CD4-positive, alpha-beta T cell treated with Interleukin-10 for 1 hour (primary cell): ENCODE data around the gene CD34.
"Not testable (repeated sequence)": the region's sequence is repeated elsewhere in the genome, so short reads cannot be mapped to it uniquely, and the experiment has no call there.

ENCODE experiments used
- DNase-seq: peaks from one replicate; pipeline ENCODE4 v3.0.0-alpha.2; 2020

Gene CD34, protein sequence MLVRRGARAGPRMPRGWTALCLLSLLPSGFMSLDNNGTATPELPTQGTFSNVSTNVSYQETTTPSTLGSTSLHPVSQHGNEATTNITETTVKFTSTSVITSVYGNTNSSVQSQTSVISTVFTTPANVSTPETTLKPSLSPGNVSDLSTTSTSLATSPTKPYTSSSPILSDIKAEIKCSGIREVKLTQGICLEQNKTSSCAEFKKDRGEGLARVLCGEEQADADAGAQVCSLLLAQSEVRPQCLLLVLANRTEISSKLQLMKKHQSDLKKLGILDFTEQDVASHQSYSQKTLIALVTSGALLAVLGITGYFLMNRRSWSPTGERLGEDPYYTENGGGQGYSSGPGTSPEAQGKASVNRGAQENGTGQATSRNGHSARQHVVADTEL

DNA sequence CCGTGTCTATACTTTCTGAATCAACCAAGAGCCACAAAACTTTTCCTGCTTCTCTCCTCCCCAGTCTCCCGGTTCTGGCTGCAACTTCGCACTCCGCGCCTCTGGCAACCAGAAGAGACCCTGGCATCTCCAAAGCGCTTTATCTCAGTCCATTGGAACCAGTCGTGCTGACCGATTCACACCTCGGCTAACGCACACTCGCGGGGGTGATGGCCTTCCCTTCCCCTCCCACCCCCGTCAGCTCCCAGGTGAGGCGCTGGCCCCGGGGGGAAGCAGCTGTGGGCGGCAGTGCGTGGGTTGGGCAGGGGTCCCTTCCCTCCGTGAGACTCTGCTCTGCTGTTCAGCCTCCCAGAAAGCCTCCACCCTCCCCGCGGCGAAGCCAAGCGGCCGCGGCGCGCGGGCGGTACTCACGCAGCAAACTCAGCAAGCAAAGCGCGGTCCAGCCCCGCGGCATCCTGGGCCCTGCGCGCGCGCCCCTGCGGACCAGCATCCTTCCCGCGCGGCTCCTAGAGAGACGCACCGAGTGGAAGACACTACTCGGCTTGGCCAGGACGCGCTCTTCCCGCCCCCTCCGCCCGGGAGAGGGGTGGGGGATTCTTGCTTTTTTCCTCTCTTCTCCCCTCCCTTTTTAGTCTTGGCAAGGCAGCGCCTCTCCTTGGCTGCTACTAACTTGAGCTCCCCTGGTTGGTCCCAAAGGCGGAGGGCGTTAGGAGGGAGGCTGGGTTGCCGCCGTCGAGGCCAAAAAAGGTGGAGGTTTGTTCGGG, at the start of gene CD34:
CD34 (minus strand) TSS at position 535 of the 764 bp plus-strand sequence; CDS start at position 490, 45 bp downstream.
- no peak for DNase-seq

DNA sequence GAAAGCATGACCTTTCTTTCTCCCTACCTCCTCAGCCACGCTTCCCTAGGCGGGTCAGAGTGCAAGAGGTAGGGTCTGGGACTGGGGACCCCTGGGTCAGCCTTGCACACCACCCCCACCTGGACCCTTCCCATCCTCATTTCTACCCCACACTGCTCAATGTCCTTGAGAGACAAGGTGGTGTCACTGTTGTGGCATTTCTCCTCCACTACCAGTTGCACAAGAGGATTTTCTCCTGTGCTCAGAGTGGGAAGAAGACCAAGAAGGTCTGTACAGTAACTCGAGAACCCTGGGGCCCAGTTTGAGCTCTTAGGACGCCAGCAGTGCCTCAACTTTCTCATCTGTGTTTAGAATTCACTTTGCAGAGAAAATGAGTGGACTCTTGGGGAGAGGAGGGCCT, 49.4 kb upstream of the CD34 start:
- DNase-seq, result no peak

DNA sequence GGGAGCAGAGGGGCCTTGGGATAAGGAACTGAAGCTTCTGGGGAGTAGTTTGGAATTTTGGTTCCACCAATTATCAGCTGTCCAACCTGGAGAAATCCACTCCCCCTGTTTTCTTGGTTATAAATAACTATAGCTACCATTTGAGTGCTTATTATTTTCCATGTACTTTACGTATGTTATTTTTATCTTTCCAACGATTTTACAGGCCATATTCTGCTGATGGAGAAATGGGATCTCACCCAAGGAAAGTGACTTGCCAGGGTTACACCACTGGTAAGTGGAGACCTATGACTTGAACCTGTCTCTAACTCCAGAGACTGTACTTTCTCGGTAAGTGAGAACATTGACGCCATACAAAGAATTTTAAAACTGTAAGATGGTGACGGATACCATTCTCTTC, 49.0 kb upstream of the CD34 start:
- DNase-seq, result no peak

DNA sequence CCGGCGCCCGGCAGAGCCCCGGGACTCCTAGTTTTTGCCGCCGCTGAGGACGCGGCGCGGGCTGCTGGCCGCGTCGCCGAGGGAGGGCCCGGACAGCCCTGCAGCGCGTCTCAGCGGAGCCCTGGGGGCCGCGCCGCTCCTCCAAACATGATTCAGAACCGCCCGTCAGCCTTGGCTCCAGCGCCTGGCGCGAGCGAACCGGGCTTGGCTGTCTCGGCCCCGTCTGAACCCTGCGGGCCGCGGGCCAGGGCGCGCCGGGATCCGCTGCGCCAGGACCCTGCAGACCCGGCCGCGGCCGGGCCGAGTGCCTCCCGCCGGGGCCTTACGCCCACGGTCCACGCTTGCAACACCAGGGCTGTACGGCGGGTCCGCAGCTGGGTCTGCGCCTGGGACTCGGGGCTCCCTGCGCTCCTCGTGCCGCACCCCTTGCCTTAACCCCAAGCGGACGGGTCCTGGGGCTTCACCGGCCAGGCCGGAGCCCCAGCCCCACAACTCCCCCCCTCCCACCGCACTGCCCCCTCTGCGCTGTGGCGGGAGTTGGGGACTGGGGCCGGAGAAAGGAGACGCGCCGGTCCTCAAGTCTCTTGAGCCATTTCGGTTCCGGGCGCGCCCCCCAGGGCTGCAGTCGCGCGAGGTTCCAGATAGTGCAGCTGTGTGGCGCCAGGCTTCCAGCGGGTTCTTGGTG, 48.4 kb upstream of the CD34 start:
- DNase-seq, result no peak

DNA sequence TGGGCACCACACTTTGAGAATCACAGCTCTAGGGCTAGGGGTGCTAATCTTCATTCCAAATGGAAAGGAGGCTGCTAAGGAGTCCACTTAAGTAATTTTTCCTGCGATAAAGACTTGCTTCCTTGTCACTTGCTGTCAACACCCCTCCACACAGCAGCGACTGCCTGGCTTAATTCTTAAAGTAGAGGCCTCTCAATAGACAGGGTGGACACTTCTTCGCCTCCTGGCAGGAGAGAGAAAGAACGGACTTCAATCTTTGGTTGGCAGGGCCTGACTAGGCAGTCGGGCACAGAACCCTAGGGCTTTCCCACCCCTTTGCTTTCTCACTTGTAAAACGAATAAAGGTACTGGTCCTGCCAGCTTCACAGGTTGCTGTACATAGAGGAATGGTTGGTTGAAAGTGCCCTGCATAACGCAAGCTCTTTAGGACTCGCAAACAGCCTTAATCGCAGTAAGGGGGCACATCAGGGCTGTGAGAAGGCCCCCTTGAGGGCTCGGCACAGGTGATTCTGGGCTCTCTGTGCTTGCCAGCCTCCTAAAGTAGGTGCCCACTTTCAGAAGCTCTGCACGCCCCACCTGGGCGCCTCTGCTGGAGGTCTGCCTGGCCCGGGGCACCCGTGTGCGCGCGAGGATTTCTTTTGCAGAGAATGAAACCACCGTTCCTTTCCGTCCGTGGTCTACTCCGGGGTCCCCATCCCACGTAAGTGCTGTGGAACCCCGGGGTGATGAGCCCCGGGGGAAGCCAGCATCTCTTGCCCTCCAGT, 47.6 kb upstream of the CD34 start:
- DNase-seq, result no peak

DNA sequence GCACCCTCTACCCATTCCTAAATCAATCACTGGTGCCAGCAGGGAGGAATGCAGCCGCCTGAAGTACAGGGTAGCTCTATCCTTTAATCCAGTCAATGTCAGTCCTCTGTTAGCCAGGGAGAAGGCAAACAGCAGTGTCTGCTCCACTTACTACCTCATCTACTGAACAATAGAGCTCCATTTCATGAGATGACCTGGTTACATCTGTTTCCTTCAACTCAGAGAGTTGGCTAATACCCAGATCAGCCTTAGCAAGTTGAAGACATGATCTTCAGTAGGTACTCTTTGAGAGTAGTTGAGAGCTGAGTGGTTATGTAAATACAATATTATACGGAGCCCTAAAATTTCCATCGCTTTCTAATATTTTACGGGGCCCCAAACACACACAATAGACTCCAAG, 46.1 kb upstream of the CD34 start:
- no peak for DNase-seq

DNA sequence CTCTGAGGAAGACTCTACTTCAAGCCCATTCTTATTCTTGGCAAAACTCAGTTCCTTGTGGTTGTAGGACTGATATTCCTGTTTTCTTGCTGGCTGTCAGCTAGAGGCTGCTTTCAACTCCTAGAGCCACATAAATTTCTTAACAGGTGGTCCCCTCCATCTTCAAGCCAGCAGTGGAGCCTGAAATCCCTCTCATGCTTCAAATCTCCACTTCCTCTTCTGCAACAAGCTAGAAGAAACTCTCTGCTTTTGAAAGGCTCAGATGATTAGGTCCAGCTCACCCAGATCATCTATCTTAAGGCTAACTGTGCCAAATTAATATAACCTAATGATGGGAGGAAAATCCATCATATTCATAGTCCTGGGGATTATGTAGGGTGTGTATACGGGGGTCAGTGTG, 43.2 kb upstream of the CD34 start:
- DNase-seq, result no peak

DNA sequence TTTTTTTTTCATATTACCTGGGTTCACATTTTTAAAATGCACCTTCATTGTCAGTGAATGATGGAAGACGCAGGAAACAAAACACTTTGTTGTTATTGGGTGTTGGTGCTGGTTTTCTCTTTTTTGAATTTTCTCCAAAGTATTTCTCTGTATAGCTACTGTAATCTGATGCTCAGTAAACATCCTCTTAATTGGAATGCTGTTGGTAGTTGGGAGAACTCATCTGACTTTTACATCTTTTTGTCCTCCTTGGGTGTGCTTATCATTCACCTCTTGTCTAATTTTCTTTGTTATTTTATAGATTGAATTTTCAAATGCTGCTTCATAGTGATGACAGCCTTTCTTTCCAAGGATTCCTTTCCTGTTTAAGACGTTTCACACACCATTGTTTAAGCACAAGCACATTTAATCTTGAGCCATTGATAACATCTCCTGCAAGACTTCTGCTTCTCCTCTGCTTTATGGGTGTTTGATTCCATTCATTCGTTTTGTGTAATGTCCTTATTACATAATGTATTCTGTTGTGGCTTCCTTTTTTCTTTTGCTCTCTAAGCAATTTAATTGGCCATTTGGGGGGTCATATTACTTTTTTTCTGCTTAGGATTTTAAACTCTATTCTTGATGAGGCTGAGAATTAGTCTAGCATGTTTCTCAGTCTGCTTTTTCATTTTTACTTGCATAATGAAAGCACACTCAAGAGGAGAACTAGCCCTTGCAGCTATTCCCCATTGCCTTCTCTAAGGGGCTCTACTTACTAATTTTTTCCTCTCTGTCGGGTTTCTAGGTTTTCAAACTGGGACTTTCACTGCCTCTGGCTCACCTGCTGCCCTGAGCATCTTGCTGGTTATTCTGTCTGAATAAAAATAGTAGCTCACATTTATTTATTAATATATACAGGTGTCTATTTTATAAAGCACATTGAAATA, 42.0 kb upstream of the CD34 start:
- DNase-seq, result no peak

DNA sequence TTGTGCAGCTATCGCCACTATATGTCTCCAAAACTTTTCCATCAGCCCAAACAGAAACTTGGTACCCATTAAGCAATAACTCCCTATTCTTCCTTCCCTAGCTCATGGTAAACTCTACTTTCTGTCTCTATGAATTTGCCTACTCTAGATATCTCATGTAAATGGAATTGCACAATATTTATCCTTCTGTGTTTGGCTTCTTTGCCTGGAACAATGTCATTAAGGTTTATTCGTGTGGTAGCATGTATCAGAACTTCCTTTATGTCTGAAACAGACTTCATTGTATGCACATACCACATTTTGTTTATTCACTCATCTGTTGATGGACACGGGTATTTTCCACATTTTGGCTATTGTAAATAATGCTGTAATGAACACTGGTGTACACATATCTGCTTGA, 40.7 kb upstream of the CD34 start:
- DNase-seq, result no peak

DNA sequence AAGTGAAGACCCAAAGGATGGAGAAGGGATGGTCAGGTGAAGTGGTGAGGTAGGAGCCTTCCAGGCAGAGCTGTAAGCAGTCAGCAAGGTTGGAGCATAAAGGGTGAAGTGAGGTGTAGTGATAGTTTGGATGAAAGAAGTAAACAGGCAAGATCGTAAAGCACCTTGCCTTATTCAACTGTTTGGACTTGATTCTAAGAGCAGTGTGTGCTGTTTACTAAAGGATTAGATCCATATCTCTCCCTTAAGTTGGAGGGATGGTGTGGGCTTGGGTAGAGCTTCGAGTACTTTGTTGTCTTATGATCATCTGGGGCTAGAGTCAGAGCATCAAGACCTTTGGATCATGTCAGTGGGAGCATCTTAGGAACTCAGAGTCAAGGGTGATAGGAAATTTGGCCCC, 39.8 kb upstream of the CD34 start:
- no peak for DNase-seq

DNA sequence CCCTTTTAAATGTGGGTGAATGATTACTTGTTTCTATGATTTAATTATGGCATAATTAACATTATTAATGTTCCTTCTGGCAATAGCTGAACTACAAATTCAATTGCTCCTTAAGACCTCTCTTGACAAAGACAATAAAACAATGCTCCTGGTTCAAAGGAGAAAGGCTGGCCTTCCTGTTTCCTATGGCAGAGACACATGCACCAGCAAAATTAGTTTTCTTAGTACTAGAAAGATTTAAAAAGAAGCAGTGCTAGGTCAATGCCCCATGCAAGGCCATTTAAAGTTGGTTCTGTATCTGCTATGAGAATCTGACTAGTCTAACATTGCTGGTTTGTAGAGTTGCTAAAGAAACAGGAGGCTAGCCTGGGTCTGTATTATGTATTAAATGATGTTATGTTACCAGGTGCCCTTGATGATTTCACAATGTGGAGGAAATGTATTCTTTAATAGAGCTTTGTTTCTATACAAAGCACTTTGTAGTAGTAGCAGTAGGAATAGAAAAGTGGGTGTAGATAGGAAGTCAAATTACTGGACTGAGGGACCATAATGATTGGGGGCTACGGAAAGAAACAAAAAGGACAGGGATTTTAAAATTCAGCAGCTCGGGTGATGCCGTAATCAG, 38.8 kb upstream of the CD34 start:
- no peak for DNase-seq

DNA sequence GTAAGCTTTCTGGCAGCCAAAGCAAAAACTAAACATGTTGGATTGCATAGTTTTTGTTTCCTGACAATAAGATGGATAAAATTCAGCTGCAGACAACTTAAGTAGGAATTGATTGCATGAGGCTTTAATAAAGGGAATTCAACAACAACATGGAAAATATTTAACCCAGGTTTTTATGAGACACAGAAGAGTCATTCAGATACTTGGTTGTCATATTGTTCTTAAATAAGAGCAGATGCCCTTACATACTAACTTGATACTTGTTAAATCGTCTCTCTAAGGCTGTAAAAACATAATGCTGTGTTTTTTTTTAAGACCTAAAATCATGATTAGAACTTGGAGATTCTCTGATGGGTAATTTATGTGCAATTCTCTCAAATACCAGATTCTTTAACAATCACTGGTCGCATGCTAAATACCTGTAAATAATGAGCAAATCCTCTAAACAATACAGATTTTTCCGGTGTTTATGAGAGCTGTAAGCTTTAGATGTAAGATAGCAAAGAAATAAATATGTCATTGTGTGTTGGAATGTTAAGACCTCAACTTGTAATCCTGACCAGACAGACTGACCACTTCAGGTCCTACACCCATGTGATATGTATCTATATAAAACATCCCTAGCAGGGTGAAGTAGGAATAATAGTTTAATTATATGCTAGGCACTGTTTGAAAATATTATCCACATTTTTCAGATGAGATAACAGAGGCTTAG, 37.8 kb upstream of the CD34 start:
- no peak for DNase-seq

DNA sequence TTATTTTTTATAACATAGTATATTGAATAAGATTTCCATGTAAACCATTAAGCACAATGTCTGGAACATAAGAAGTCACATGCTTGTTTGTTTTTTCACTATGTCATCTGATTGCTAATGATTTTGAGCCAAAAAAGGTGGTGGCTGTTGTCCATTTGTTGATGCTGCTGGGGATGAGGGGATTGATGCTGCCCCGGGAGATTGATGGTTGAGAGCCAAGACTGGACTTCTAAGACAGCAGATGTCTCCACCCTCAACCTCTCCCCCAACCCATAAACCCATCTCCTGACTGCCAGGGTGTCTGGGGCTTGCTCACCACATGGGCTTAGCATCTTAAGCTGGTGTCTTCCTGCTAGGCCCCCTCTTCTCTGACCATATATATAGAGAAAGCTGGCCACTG, 35.8 kb upstream of the CD34 start:
- no peak for DNase-seq

DNA sequence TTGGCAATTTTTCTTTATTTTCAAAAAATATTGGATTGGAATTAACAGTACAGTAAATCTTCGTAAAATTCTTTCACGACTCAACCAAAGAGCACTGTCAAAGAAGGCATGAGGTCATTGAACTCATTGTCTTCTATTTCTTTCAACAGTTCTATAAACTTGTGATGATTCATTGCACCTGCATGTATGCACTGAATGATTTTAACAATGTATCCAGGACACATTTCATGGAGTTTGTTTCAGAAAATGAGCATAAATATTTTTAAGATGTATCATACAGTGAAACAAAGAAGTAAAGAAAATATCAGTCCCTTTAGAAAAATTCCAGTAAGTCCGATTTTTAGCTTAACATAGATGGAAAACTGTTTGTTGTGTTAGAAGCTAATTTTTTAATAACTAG, 33.6 kb upstream of the CD34 start:
- DNase-seq, result no peak

DNA sequence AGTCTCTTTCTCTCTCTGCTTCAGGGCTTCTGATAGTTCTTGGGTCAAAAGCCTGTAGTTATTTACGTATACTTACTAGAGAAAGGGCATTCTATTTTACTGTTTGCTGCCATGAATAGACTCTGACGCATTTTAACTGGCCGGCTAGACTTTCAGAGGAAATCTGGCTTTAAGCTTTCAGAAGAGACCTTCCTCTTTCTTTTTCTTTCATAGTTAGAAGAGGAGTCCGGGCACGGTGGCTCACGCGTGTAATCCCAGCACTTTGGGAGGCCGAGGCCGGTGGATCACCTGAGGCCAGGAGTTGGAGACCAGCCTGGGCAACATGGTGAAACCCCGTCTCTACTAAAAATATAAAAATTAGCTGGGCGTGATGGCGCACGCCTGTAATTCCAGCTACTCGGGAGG, 31.4 kb upstream of the CD34 start:
- not testable (repeated sequence) for DNase-seq

DNA sequence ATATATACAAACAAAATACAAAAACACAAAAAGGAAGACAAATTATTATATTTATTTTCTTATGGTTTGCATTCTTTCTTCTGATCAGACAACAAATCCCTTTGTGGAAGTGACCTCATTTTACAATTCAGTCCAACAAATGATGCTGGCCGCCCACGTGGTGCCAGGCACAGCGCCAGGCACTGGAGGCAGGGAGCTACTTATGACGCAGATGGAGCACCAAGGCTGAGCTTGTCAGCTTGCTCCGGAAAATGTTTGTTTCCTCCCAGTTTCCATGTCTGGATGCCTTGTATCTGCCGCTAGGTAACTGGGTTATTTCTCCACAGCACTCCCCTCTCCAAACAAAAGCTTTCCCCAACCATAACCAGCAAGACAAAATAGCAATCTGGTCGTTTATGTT, 30.7 kb upstream of the CD34 start:
- no peak for DNase-seq

DNA sequence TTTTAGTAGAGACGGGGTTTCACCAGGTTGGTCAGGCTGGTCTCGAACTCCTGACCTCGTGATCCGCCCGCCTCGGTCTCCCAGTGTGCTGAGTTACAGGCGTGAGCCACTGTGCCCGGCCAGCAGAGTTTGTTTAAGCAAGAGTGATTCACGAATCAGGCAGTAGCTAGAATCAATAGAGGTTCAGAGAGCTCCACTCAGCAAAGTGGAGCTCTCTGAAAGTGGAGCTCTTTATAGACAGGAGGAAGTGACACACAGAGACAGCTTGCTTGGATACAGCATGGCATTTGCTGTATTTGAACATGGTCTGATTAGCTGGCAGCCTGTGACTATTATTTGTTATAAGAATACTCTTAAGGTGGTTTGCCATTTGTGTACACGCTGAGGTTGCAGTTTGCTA, 27.1 kb upstream of the CD34 start:
- DNase-seq, result no peak

DNA sequence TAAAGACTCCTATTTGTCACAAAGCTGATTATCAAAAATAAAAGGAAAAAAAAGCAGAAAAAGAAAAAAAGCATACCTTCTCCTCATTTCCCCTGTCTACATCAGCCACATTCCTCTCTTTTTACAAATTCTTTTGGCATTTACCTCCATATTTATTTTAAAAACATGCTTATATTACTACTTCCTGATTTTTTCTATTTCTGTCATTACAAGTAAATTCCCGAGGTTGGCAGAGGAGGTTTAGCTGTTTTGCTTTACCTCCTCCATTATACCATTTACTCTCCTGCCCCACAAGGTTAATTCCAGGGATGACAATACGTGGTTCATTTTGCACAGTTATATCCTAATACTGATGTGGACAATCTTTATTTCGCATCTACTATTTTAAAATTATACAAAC, 26.3 kb upstream of the CD34 start:
- DNase-seq, result no peak

DNA sequence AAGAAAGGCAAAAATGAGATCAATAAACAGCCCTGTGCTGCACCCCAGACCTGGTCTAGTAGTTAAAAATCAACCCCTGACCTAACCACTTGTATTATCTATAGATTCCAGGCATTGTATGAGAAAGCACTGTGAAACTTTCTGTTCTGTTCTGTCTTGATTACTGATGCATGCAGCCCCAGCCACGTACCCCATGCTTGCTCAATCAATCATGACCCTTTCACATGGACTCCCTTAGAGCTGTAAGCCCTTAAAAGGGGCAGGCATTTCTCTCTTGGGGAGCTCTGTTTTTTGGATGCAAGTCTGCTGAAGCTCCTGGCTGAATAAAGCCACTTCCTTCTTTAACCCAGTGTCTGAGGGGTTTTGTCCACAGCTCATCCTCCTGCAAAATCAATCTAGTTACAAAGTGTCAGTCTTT, 24.2 kb upstream of the CD34 start:
- no peak for DNase-seq

DNA sequence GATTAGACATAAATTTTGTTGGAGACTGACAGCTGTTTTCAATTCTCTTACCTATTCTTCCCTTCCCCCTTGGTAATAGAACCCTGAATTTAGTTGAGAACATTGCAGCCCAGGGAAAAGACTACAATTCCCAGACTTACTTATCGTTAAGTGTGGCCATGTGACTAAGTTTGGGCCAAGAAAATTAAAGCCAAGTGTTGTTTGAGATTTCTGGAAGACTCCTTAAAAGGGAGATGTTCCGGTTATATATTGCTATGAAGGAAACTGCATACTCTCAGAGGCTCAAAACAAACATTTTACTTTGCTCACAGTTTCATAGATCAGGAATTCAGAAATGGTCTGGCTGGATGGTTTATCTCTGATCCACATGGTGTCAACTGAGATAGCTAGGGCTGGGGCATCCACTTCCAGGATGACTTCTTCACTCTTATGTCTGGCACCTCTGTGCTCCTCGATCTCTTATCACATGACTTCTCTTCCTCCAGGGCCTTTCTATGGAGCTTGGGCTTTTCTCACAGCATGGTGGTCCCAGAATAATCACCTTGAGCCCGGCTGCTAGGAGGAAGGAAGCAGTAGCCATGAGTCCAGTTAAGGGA, 22.4 kb upstream of the CD34 start:
- no peak for DNase-seq
